Measurements from ENCODE around the gene CKB. TPM values are rescaled to one million over a fixed set of nuclear protein-coding genes. Genes with fewer than 3 reads are reported as not detected.

CKB gene
- total RNA-seq, 1 experiment from 2014 or later = 28.2 TPM

DNA sequence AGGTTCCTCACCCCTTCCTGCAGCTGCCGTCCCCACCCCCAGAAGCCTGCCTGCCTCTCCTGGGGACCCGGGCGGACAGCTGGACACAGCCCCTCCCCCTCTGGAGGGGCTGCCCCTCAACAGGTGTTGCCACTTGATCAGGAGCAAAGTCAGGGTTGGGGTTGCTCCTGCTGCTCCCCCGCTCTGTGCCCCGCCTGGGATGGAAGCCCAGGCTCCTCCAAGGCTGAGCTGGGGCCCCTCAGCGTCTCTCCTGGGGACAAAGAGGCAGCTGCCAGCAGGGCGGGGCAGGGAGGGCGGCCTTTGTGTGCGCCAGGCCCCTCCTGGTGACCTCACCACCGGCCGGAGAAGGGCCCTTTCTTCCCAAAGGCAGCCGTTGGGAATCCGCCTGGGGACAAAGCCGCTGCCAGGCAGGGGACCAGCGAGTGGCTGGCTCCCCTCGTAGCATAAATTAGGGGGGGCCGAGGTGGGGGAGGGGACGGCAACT is 20.0 kb upstream of the CKB start:
- intact Hi-C loops (cut with micrococcal nuclease; ENCODE audit: unreplicated experiment) = no loop called here
- CTCF ChIA-PET = interaction anchor here (0.5 kb wide), 1 partner anchor 14 kb away, joined by 4 read pairs; the partner anchor contains the start of gene TRMT61A
- Mint-ChIP-seq H3K4me1 (ENCODE audit: low read depth, unreplicated experiment) (no peaks in the 10 kb centered on the region), H3K9me3 (ENCODE audit: low read depth, unreplicated experiment) (no peaks in the 10 kb centered on the region), H3K27ac (ENCODE audit: unreplicated experiment) (no peak overlapping the region), H3K27me3 (ENCODE audit: unreplicated experiment) (no peaks in the 10 kb centered on the region), H3K4me3 (ENCODE audit: low read depth, unreplicated experiment) (no peak overlapping the region), H3K36me3 (ENCODE audit: insufficient read depth, unreplicated experiment) (peaks cover 27% of the 10 kb centered on the region)
- TF ChIP-seq, protein P1, sequence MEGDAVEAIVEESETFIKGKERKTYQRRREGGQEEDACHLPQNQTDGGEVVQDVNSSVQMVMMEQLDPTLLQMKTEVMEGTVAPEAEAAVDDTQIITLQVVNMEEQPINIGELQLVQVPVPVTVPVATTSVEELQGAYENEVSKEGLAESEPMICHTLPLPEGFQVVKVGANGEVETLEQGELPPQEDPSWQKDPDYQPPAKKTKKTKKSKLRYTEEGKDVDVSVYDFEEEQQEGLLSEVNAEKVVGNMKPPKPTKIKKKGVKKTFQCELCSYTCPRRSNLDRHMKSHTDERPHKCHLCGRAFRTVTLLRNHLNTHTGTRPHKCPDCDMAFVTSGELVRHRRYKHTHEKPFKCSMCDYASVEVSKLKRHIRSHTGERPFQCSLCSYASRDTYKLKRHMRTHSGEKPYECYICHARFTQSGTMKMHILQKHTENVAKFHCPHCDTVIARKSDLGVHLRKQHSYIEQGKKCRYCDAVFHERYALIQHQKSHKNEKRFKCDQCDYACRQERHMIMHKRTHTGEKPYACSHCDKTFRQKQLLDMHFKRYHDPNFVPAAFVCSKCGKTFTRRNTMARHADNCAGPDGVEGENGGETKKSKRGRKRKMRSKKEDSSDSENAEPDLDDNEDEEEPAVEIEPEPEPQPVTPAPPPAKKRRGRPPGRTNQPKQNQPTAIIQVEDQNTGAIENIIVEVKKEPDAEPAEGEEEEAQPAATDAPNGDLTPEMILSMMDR (IDR thresholded peaks at IDR 0.05; ENCODE audit: unreplicated experiment) = no peak
- DNase-seq = peak; percentile 50
- no TSS peak for BruUV-seq (replicated peaks)

DNA sequence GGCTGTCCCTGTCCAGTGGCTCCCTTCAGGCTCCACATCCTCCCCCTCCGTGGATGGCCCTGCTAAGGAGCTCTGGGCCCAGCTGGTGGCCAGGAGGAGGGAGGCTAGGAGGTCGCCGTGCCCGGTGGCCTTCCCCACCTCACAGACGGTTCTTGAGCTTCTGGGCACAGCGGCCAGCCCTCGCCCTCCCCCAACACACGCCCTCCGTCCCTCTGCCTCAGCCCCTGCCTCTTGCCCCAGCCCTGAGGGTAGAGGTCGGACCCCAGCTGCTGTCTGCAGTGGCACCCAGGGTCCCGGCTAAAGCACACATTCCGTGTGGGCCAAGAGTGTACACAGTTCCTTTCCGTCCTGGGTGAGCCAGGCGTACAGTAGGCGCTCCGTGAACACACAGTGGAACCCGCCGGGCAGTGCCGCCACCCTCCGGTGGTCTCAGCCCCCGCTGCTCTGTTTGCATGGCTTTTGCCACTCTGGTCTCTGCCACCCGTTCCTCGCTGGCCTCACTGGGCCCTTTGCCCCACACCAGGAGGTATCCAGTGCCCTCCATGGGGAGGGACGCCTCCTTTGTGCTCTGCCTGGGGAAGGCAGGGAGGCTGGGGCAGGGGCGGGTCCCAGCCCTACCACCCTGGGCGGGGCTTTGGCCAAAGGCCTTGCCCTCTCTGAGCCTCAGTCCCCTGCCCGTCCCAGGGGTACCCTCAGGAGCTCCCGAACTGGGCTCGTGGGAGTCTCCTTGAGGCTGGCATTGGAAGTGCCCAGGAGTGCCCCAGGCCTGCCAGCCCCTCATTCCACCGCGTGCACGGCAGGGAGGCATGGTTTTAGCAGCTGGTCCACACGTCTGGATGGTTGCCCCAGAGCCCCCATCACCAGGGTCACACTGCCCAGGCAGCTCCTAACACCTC is 19.3 kb upstream of the CKB start:
- Mint-ChIP-seq H3K4me1 (ENCODE audit: low read depth, unreplicated experiment) (no peaks in the 10 kb centered on the region), H3K27me3 (ENCODE audit: unreplicated experiment) (no peaks in the 10 kb centered on the region), H3K36me3 (ENCODE audit: insufficient read depth, unreplicated experiment) (peaks cover 28% of the 10 kb centered on the region), H3K4me3 (ENCODE audit: low read depth, unreplicated experiment) (no peak overlapping the region), H3K9me3 (ENCODE audit: low read depth, unreplicated experiment) (no peaks in the 10 kb centered on the region), H3K27ac (ENCODE audit: unreplicated experiment) (peak overlapping the region; percentile 50)
- CTCF ChIA-PET = interaction anchor here (1.5 kb wide), 1 partner anchor 23 kb away, joined by 4 read pairs; no protein-coding TSS in a partner anchor
- intact Hi-C loops (cut with micrococcal nuclease; ENCODE audit: unreplicated experiment) = no loop called here
- DNase-seq = no peak
- TF ChIP-seq, protein P1 (IDR thresholded peaks at IDR 0.05; ENCODE audit: unreplicated experiment) = no peak
- no TSS peak for BruUV-seq (replicated peaks)

DNA sequence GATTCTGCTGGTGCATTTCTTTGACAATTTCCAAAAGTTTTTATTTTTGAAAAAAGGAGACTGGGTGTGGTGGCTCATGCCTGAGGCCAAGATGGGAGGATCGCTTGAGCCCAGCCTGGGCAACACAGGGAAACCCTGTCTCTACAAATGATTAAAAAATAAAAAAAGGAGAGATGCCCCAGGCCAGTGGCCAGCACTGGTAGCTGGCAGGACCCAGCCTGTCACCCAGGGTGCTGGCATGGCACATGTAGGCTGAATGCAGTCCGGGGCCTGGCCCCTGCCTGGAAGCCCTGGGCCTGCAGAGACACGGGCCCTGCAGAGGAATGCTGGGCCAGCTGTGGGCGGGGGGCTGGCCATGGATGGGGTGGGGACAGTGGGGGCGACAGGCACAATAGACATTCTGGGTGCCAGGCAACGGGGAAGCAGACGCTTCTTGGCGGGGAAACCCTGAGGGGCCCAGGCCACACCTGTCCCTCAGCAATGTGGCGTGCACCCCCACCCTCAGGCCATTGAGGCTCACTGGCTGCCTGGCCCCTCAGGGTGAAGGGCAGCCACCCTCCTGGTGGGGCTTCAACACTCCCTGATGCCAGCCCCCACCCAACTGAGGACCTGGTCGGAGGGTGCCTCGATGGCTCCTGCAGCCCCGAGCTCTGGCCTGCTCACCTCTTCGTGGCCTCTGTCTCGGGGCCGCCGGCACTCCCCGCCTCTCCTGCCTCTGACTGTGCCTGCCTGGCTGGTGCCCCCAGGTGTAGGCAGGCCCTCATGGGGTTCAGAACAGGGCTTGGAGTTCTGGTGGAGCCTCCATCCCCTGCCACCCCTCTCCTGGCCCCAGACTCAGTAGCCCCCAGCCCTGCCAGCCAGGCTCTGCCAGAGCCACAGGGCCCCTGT is 18.4 kb upstream of the CKB start:
- H3K4me1 Mint-ChIP-seq (ENCODE audit: low read depth, unreplicated experiment) = no peaks in the 10 kb centered on the region
- BruUV-seq (replicated peaks) = no TSS peak
- TF ChIP-seq, protein P1 (IDR thresholded peaks at IDR 0.05; ENCODE audit: unreplicated experiment) = no peak
- H3K36me3 Mint-ChIP-seq (ENCODE audit: insufficient read depth, unreplicated experiment) = peaks cover 28% of the 10 kb centered on the region
- CTCF ChIA-PET = interaction anchor here (0.6 to 1.7 kb wide), 5 partner anchors 12 to 22 kb away, joined by 4 to 10 read pairs (median 5); partner anchors contain the start of genes CKB and TRMT61A
- H3K27me3 Mint-ChIP-seq (ENCODE audit: unreplicated experiment) = no peaks in the 10 kb centered on the region
- intact Hi-C loops (cut with micrococcal nuclease; ENCODE audit: unreplicated experiment) = no loop called here
- H3K9me3 Mint-ChIP-seq (ENCODE audit: low read depth, unreplicated experiment) = no peaks in the 10 kb centered on the region
- H3K4me3 Mint-ChIP-seq (ENCODE audit: low read depth, unreplicated experiment) = peak overlapping the region; percentile 56
- DNase-seq = no peak
- peak overlapping the region; percentile 85 for H3K27ac Mint-ChIP-seq (ENCODE audit: unreplicated experiment)
